Thoracic aorta (tissue), 2 donors: ENCODE results near the gene SLC22A5. TPM values are rescaled to one million over a fixed set of nuclear protein-coding genes. Genes with fewer than 3 reads are reported as not detected.

ENCODE experiments used
- ATAC-seq: fragments of 150-250 bp; one replicate; pipeline ENCODE4 v1.8.0; 2017; ENCODE audit warnings: low read depth; ENCODE audit not compliant: insufficient number of reproducible peaks, low FRiP score
- DNase-seq: peaks from one replicate; pipeline ENCODE4 v3.0.0-alpha.2; 2020; ENCODE audit warnings: low spot score
- H3K27ac ChIP-seq, 2 donors: fragments of 200-600 bp; sonication (generic); 1 replicate in 1 of 2; 2 replicates in 1 of 2; pipeline ENCODE4 v1.5.1; 2016; ENCODE audit warnings: mild to moderate bottlenecking in 2 of 2, moderate library complexity in 2 of 2
- H3K27me3 ChIP-seq: fragments of 200-600 bp; sonication (generic); replicated peaks from 2 replicates; pipeline ENCODE4 v1.6.0; 2016; ENCODE audit warnings: mild to moderate bottlenecking; ENCODE audit not compliant: insufficient read depth
- H3K36me3 ChIP-seq: fragments of 200-600 bp; sonication (generic); one replicate; pipeline ENCODE4 v1.5.1; 2016
- H3K4me1 ChIP-seq, 2 donors: fragments of 200-600 bp; sonication (generic); 1 replicate in 1 of 2; 2 replicates in 1 of 2; pipeline versions ENCODE4 v1.5.1 to v1.6.0; 2016; ENCODE audit warnings: low read depth in 2 of 2, mild to moderate bottlenecking in 1 of 2; ENCODE audit not compliant: control insufficient read depth in 1 of 2
- H3K4me3 ChIP-seq: fragments of 200-600 bp; sonication (generic); 2 replicates; pipeline ENCODE4 v1.5.1; 2016; ENCODE audit warnings: mild to moderate bottlenecking
- H3K9me3 ChIP-seq: fragments of 200-600 bp; sonication (generic); 2 replicates; pipeline ENCODE4 v1.5.1; 2016
- total RNA-seq, 2 donors: library from RNA; depleted of rRNA; stranded (reverse); fragments of >200 nt; gene quantifications; one replicate each; pipeline versions ENCODE4 v1.1.0 to v1.2.3, GENCODE V29; 2016
- TF ChIP-seq, protein P1 (sequence below): fragments of 200-600 bp; sonication (generic); IDR thresholded peaks from one replicate; pipeline ENCODE4 v1.5.1; 2019; ENCODE audit warnings: antibody characterized with exemption

SLC22A5 gene
- total RNA-seq, 2 donors from 2014 or later, result 24.9 to 30.8 TPM

DNA sequence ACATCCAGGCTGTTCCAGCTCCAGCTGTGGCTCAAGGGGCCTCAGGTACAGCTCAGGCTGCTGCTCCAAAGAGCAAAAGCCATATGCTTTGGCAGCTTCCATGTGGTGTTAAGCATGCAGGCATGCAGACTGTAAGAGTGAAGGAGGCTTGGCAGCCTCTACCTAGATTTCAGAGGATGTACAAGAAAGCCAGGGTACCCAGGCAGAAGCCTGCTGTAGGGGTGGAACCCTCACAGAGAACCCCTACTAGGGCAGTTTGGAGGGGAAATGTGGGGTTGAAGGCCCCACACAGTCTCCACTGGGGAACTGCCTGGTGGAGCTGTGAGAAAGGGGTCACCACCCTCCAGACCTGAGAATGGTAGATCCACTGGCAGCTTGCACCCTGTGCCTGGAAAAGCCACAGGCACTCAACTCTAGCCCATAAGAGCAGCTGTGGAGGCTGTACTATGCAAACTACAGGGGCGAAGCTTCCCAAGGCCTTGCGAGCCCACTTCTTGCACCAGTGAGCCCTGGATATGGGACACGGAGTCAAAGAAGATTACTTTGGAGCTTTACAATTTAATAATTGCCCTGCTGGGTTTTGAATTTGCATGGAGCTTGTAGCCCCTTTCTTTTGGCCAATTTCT, 14.3 kb upstream of the SLC22A5 start:
- no peak overlapping the region for H3K4me3 ChIP-seq
- no peak for DNase-seq
- H3K9me3 ChIP-seq, result no peaks in the 10 kb centered on the region
- peaks cover 0 to 5% of the 10 kb centered on the region in 2 donors for H3K4me1 ChIP-seq
- H3K27me3 ChIP-seq, result no peaks in the 10 kb centered on the region
- no peak for ATAC-seq
- no peak overlapping the region for H3K27ac ChIP-seq
- no peaks in the 10 kb centered on the region for H3K36me3 ChIP-seq
- TF ChIP-seq, protein P1, sequence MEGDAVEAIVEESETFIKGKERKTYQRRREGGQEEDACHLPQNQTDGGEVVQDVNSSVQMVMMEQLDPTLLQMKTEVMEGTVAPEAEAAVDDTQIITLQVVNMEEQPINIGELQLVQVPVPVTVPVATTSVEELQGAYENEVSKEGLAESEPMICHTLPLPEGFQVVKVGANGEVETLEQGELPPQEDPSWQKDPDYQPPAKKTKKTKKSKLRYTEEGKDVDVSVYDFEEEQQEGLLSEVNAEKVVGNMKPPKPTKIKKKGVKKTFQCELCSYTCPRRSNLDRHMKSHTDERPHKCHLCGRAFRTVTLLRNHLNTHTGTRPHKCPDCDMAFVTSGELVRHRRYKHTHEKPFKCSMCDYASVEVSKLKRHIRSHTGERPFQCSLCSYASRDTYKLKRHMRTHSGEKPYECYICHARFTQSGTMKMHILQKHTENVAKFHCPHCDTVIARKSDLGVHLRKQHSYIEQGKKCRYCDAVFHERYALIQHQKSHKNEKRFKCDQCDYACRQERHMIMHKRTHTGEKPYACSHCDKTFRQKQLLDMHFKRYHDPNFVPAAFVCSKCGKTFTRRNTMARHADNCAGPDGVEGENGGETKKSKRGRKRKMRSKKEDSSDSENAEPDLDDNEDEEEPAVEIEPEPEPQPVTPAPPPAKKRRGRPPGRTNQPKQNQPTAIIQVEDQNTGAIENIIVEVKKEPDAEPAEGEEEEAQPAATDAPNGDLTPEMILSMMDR, result no peak

GRCh38 chr5:132358775-132359174, 10.7 kb upstream of the SLC22A5 start:
- Histone ChIP-seq H3K27ac (no peak overlapping the region), H3K36me3 (no peaks in the 10 kb centered on the region), H3K9me3 (no peaks in the 10 kb centered on the region), H3K27me3 (no peaks in the 10 kb centered on the region), H3K4me1 (peaks cover 9 to 14% of the 10 kb centered on the region in 2 donors), H3K4me3 (no peak overlapping the region)
- DNase-seq (no peak), ATAC-seq (no peak)
- TF ChIP-seq, protein P1, result no peak

GRCh38 chr5:132362086-132362485, 7.4 kb upstream of the SLC22A5 start:
- DNase-seq (no peak), ATAC-seq (no peak)
- Histone ChIP-seq H3K27ac (no peak overlapping the region), H3K4me1 (peaks cover 15 to 34% of the 10 kb centered on the region in 2 donors), H3K36me3 (no peaks in the 10 kb centered on the region), H3K9me3 (no peaks in the 10 kb centered on the region), H3K4me3 (no peak overlapping the region), H3K27me3 (no peaks in the 10 kb centered on the region)
- TF ChIP-seq, protein P1, result no peak

GRCh38 chr5:132363431-132364112, 5.9 kb upstream of the SLC22A5 start:
- DNase-seq (peak; percentile 43), ATAC-seq (peak; percentile 61)
- Histone ChIP-seq H3K27me3 (no peaks in the 10 kb centered on the region), H3K9me3 (no peaks in the 10 kb centered on the region), H3K36me3 (no peaks in the 10 kb centered on the region), H3K27ac (peak overlapping the region; percentile 56 to 69), H3K4me3 (no peak overlapping the region), H3K4me1 (peaks cover 25 to 46% of the 10 kb centered on the region in 2 donors)
- TF ChIP-seq, protein P1, result no peak

GRCh38 chr5:132364319-132364718, 5.2 kb upstream of the SLC22A5 start:
- TF ChIP-seq, protein P1, result no peak
- H3K27me3 ChIP-seq, result no peaks in the 10 kb centered on the region
- no peak for DNase-seq
- H3K4me3 ChIP-seq, result no peak overlapping the region
- ATAC-seq, result peak; percentile 62
- peaks cover 31 to 52% of the 10 kb centered on the region in 2 donors for H3K4me1 ChIP-seq
- no peaks in the 10 kb centered on the region for H3K36me3 ChIP-seq
- no peaks in the 10 kb centered on the region for H3K9me3 ChIP-seq
- H3K27ac ChIP-seq, result peak overlapping the region; percentile 56 to 69
